ENCODE results near the gene ARHGAP15.

The ARHGAP15 gene

DNA sequence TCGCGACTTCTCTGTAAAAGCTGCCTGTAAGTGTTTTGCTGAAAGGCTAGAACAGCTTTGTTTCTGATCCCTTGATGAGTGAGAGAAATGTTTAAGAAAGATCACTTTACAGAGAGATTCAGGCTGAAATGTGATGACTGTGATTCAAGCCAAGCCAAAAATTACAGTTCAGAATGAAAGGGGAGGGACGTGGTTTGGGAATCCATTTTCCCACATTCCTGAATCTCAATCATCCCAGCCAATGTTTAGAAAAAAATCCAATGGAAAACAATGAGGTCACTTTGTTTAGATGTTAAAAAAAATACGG is 416.7 kb downstream of the ARHGAP15 start:
- Mint-ChIP-seq H3K36me3 (ENCODE audit: low read depth) (peaks cover 25% of the 10 kb centered on the region), H3K9me3 (peaks cover 2% of the 10 kb centered on the region), H3K27me3 (ENCODE audit: low read depth) (no peaks in the 10 kb centered on the region), H3K4me1 (ENCODE audit: low read depth) (peaks cover 21% of the 10 kb centered on the region), H3K27ac (no peak overlapping the region), H3K4me3 (no peak overlapping the region)

DNA sequence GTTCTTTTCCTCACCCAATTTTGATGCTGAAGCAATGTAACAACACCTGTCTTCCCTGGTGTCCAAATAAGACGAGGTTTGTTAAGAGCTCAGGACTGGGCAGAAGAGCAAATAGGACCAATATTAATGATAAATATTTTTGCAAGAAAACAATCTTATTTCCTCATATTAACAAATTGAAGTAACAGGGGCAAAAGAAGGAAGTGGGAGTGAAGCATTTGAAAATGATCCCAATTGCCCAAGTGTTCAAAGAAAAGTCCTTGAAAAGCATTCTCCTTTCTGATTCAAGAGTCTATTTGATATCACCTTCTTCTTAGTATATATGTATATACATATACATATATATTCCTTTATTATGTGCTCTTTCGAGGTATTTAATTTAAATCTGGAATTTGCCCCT is 418.8 kb downstream of the ARHGAP15 start:
- H3K9me3 Mint-ChIP-seq, result no peaks in the 10 kb centered on the region
- no peak overlapping the region for H3K4me3 Mint-ChIP-seq
- peaks cover 21% of the 10 kb centered on the region for H3K4me1 Mint-ChIP-seq (ENCODE audit: low read depth)
- no peaks in the 10 kb centered on the region for H3K27me3 Mint-ChIP-seq (ENCODE audit: low read depth)
- peaks cover 17% of the 10 kb centered on the region for H3K36me3 Mint-ChIP-seq (ENCODE audit: low read depth)
- H3K27ac Mint-ChIP-seq, result no peak overlapping the region

DNA sequence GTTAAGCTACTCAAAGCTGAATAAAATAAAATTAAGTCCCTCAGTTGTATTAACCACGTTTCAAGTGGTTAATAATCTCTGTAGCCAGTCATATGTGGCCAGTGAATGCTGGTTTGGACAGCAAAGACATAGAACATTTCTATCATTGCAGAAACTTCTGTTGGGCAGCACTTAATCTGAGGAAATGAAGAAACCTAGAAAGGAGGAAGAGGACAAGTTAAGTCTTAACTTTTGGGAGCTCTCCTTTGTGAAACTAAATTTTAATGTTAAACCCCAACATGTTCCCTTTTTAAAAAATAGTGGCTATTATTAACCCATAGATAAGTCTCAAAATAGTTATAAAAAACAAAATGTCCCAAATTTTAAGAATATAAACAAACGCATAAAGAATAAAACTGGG is 421.3 kb downstream of the ARHGAP15 start:
- H3K27me3 Mint-ChIP-seq (ENCODE audit: low read depth), result no peaks in the 10 kb centered on the region
- no peak overlapping the region for H3K27ac Mint-ChIP-seq
- no peaks in the 10 kb centered on the region for H3K9me3 Mint-ChIP-seq
- no peak overlapping the region for H3K4me3 Mint-ChIP-seq
- H3K4me1 Mint-ChIP-seq (ENCODE audit: low read depth), result peaks cover 4% of the 10 kb centered on the region
- peaks cover 12% of the 10 kb centered on the region for H3K36me3 Mint-ChIP-seq (ENCODE audit: low read depth)

DNA sequence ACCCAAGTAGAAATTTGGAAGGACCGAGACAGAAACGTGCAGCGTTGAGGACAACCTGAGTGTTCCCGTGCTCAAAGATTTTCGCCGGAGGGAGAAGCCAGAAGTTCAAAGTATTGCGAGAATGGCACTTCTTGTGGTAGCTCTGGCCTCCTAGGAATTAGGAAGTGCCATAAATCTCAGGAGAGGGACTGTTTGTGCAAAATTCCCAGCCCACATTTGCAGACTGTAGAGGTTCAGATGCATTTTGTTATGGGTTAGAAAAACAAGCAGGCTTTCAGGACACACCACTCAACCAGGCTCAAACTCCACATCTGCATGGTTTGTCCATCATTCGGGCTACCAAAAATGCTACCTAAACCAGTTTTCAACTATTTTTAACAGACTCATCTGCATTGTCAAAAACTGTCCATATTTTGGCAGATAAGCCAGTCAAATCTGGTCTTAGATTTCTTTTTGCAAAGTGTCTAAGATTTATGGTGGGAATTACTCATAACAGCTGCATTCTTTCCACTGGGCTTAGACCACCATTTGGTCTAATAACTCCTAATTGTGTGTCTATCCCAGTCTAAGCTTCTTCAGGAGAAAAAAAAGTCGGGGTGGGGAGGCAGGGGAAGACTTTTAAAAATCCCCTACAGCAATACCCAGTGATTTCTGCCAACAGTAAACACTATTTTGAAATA is 422.9 kb downstream of the ARHGAP15 start:
- H3K9me3 Mint-ChIP-seq, result no peaks in the 10 kb centered on the region
- H3K4me1 Mint-ChIP-seq (ENCODE audit: low read depth), result peaks cover 1% of the 10 kb centered on the region
- no peaks in the 10 kb centered on the region for H3K27me3 Mint-ChIP-seq (ENCODE audit: low read depth)
- no peak overlapping the region for H3K27ac Mint-ChIP-seq
- H3K36me3 Mint-ChIP-seq (ENCODE audit: low read depth), result peaks cover 16% of the 10 kb centered on the region
- H3K4me3 Mint-ChIP-seq, result no peak overlapping the region

GRCh38 chr2:143553261-143553660 is 424.0 kb downstream of the ARHGAP15 start:
- peaks cover 24% of the 10 kb centered on the region for H3K36me3 Mint-ChIP-seq (ENCODE audit: low read depth)
- H3K27me3 Mint-ChIP-seq (ENCODE audit: low read depth), result no peaks in the 10 kb centered on the region
- H3K4me3 Mint-ChIP-seq, result no peak overlapping the region
- no peaks in the 10 kb centered on the region for H3K9me3 Mint-ChIP-seq
- peaks cover 3% of the 10 kb centered on the region for H3K4me1 Mint-ChIP-seq (ENCODE audit: low read depth)
- H3K27ac Mint-ChIP-seq, result no peak overlapping the region

- no peaks in the 10 kb centered on the region for H3K9me3 Mint-ChIP-seq
- peaks cover 5% of the 10 kb centered on the region for H3K4me1 Mint-ChIP-seq (ENCODE audit: low read depth)
- H3K27me3 Mint-ChIP-seq (ENCODE audit: low read depth), result no peaks in the 10 kb centered on the region
- no peak overlapping the region for H3K27ac Mint-ChIP-seq
- peaks cover 51% of the 10 kb centered on the region for H3K36me3 Mint-ChIP-seq (ENCODE audit: low read depth)
- H3K4me3 Mint-ChIP-seq, result no peak overlapping the region
Observed at GRCh38 chr2:143558665-143559064, 429.4 kb downstream of the ARHGAP15 start.

- Mint-ChIP-seq H3K4me3 (no peak overlapping the region), H3K27ac (no peak overlapping the region), H3K36me3 (ENCODE audit: low read depth) (peaks cover 51% of the 10 kb centered on the region), H3K27me3 (ENCODE audit: low read depth) (no peaks in the 10 kb centered on the region), H3K4me1 (ENCODE audit: low read depth) (peaks cover 5% of the 10 kb centered on the region), H3K9me3 (no peaks in the 10 kb centered on the region)
Observed at GRCh38 chr2:143559147-143559546, 429.9 kb downstream of the ARHGAP15 start.

GRCh38 chr2:143560724-143561123 is 431.5 kb downstream of the ARHGAP15 start:
- H3K27me3 Mint-ChIP-seq (ENCODE audit: low read depth), result no peaks in the 10 kb centered on the region
- H3K36me3 Mint-ChIP-seq (ENCODE audit: low read depth), result peaks cover 53% of the 10 kb centered on the region
- H3K4me3 Mint-ChIP-seq, result no peak overlapping the region
- no peaks in the 10 kb centered on the region for H3K9me3 Mint-ChIP-seq
- H3K27ac Mint-ChIP-seq, result no peak overlapping the region
- H3K4me1 Mint-ChIP-seq (ENCODE audit: low read depth), result peaks cover 5% of the 10 kb centered on the region

DNA sequence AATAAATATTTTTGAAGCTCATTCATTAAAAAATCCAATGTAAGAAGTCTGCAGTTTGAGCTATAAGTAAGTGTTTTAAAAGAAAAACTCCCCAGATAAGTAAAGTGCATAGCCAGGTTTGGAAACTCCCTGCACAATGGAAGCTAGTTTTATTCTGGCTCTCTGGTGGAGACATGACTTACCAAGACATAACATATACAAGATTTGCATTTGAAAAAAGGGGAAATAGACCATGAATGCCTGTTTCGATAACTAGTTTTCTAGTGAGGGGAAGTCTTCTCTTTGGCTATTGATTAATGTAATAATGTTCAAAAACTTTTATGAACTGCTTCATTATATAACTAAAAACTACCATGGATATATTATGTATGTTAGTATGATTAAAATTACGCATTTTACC is 435.2 kb downstream of the ARHGAP15 start:
- Mint-ChIP-seq H3K9me3 (peaks cover 4% of the 10 kb centered on the region), H3K27ac (no peak overlapping the region), H3K4me3 (no peak overlapping the region), H3K36me3 (ENCODE audit: low read depth) (peaks cover 45% of the 10 kb centered on the region), H3K4me1 (ENCODE audit: low read depth) (peaks cover 2% of the 10 kb centered on the region), H3K27me3 (ENCODE audit: low read depth) (no peaks in the 10 kb centered on the region)

GRCh38 chr2:143571747-143572146 is 442.5 kb downstream of the ARHGAP15 start:
- Mint-ChIP-seq H3K27ac (no peak overlapping the region), H3K27me3 (ENCODE audit: low read depth) (no peaks in the 10 kb centered on the region), H3K4me1 (ENCODE audit: low read depth) (no peaks in the 10 kb centered on the region), H3K4me3 (no peak overlapping the region), H3K36me3 (ENCODE audit: low read depth) (peaks cover 38% of the 10 kb centered on the region), H3K9me3 (peaks cover 4% of the 10 kb centered on the region)

DNA sequence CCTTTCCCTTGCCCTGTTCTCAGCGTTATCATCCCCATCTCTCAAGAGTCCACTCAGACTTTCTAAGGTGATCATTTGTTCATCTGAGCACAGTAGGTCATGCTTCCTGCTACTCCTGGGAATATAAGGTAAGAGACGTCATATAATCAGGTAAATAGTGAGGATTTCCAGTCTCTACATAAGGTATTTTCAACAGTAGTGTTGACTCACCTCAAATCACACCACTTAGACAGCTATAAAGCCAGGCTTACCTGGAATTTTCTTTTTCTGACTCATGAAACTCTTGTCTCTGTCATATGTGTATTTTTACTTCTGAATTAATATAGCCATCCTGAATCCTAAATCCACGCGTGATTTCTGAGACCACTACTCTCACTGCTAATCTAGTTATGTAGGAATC is 443.2 kb downstream of the ARHGAP15 start:
- Mint-ChIP-seq H3K4me1 (ENCODE audit: low read depth) (no peaks in the 10 kb centered on the region), H3K9me3 (no peaks in the 10 kb centered on the region), H3K27ac (no peak overlapping the region), H3K27me3 (ENCODE audit: low read depth) (no peaks in the 10 kb centered on the region), H3K36me3 (ENCODE audit: low read depth) (peaks cover 35% of the 10 kb centered on the region), H3K4me3 (no peak overlapping the region)

GRCh38 chr2:143574069-143574468 is 444.9 kb downstream of the ARHGAP15 start:
- no peaks in the 10 kb centered on the region for H3K27me3 Mint-ChIP-seq (ENCODE audit: low read depth)
- H3K36me3 Mint-ChIP-seq (ENCODE audit: low read depth), result peaks cover 27% of the 10 kb centered on the region
- H3K4me1 Mint-ChIP-seq (ENCODE audit: low read depth), result peaks cover 2% of the 10 kb centered on the region
- H3K9me3 Mint-ChIP-seq, result no peaks in the 10 kb centered on the region
- H3K4me3 Mint-ChIP-seq, result no peak overlapping the region
- H3K27ac Mint-ChIP-seq, result no peak overlapping the region

GRCh38 chr2:143575340-143575739 is 446.1 kb downstream of the ARHGAP15 start:
- no peak overlapping the region for H3K4me3 Mint-ChIP-seq
- no peaks in the 10 kb centered on the region for H3K27me3 Mint-ChIP-seq (ENCODE audit: low read depth)
- no peak overlapping the region for H3K27ac Mint-ChIP-seq
- H3K36me3 Mint-ChIP-seq (ENCODE audit: low read depth), result peaks cover 24% of the 10 kb centered on the region
- no peaks in the 10 kb centered on the region for H3K9me3 Mint-ChIP-seq
- H3K4me1 Mint-ChIP-seq (ENCODE audit: low read depth), result peaks cover 2% of the 10 kb centered on the region

DNA sequence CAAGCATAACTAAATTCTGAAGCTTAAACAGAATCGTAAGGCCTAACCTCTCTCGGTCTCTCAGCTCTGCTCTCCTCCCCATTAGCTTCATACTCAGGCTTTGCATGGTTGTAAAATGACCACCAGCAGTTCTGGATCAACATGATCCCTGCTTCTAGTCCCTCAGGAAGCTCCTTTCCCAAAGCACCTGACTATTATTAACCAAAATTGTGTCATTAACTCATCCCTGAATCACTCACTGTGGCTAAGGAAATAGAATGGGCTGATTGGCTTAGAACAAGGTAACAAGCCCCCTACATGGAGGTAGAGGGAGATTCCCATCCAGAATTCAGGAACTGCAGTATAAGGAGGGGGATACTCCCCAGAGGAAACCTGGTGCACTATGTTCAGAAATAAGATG is 448.3 kb downstream of the ARHGAP15 start:
- H3K36me3 Mint-ChIP-seq (ENCODE audit: low read depth), result peaks cover 18% of the 10 kb centered on the region
- peaks cover 9% of the 10 kb centered on the region for H3K4me1 Mint-ChIP-seq (ENCODE audit: low read depth)

DNA sequence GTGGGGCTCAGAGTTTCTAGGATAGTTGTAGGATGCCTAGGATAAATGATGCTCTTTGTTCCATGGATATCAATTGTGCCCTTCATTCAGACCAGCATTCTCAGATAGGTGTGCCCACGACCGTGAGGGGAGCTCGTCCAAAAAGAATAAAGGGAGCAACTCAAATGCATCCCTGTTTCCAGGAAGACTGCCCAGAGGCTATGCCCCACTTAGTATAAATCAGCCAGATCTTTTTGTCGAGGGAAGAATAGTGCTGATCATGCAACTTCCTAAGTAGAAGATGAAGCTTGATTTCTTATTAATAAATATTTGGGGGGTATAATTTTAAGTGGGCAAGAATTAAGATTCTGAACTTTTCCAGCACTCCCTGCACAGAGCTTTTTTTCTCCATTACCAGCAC is 450.2 kb downstream of the ARHGAP15 start:
- H3K4me1 Mint-ChIP-seq (ENCODE audit: low read depth), result peaks cover 9% of the 10 kb centered on the region
- H3K36me3 Mint-ChIP-seq (ENCODE audit: low read depth), result peaks cover 23% of the 10 kb centered on the region
- H3K4me3 Mint-ChIP-seq, result no peak overlapping the region
- H3K27ac Mint-ChIP-seq, result no peak overlapping the region
- no peaks in the 10 kb centered on the region for H3K27me3 Mint-ChIP-seq (ENCODE audit: low read depth)
- H3K9me3 Mint-ChIP-seq, result no peaks in the 10 kb centered on the region

More for the DNA sequence above, 448.3 kb downstream of the ARHGAP15 start:
- Mint-ChIP-seq H3K4me3 (no peak overlapping the region), H3K27me3 (ENCODE audit: low read depth) (no peaks in the 10 kb centered on the region), H3K27ac (no peak overlapping the region), H3K9me3 (no peaks in the 10 kb centered on the region)

DNA sequence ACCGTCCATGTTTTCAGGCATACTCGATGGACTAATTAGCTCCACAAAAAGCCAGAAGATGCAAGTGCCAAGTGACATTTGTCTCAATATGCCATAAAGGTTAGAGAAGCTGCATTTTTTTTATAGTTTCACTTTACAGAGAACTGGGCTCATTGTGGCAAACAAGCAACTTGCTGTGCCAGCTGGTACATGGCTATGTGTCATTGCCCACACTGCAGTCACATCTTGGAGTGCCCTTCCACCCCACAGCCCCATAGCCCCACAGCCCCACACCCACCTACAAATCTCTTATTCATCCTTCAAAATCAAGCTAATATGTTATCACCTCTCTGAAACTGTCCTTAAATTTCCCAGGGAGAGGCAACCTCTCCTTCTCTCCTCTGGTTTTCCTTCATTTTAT is 451.9 kb downstream of the ARHGAP15 start:
- H3K4me1 Mint-ChIP-seq (ENCODE audit: low read depth), result peaks cover 9% of the 10 kb centered on the region
- no peaks in the 10 kb centered on the region for H3K27me3 Mint-ChIP-seq (ENCODE audit: low read depth)
- no peak overlapping the region for H3K4me3 Mint-ChIP-seq
- H3K27ac Mint-ChIP-seq, result no peak overlapping the region
- no peaks in the 10 kb centered on the region for H3K9me3 Mint-ChIP-seq
- peaks cover 18% of the 10 kb centered on the region for H3K36me3 Mint-ChIP-seq (ENCODE audit: low read depth)
